Head of caudate nucleus (tissue), 42 donors: ENCODE measurements around the gene SEPHS1.

ENCODE experiments used
- DNase-seq, 42 donors: peaks; one replicate each; pipeline versions ENCODE4 v3.0.0 to v3.0.0-alpha.2; 2020 to 2021; ENCODE audit warnings: mixed read lengths in 7 of 42
- intact Hi-C: fragments of 100-400 bp; cut with DNase I; formaldehyde crosslinking; loops from one replicate; pipeline ENCODE4 v1.15.0; 2022

Gene SEPHS1

GRCh38 chr10:13371897-13372470 lies 23.9 kb upstream of the SEPHS1 start:
- intact Hi-C loops = loop anchor here (5.0 kb wide), 1 partner anchor 65 kb away; no protein-coding TSS in a partner anchor
- DNase-seq = peak; percentile 53 to 90 (median 74)

- intact Hi-C loops = no loop called here
- DNase-seq = no peak
Observed at GRCh38 chr10:13366891-13367290, 18.8 kb upstream of the SEPHS1 start.

- intact Hi-C loops = no loop called here
- DNase-seq = no peak
Observed at GRCh38 chr10:13365831-13366230, 17.7 kb upstream of the SEPHS1 start.

GRCh38 chr10:13365243-13365642 lies 17.1 kb upstream of the SEPHS1 start:
- intact Hi-C loops = no loop called here
- no peak for DNase-seq

GRCh38 chr10:13360587-13360986 lies 12.5 kb upstream of the SEPHS1 start:
- no peak for DNase-seq

GRCh38 chr10:13356392-13356791 lies 8.3 kb upstream of the SEPHS1 start:
- intact Hi-C loops = no loop called here
- no peak for DNase-seq

More at GRCh38 chr10:13360587-13360986, 12.5 kb upstream of the SEPHS1 start:
- intact Hi-C loops = no loop called here

GRCh38 chr10:13354783-13355182 lies 6.7 kb upstream of the SEPHS1 start:
- intact Hi-C loops = no loop called here
- no peak for DNase-seq

GRCh38 chr10:13352519-13352918 lies 4.4 kb upstream of the SEPHS1 start:
- intact Hi-C loops = no loop called here
- peak in 1 of 42 donors; percentile 1 for DNase-seq

GRCh38 chr10:13351340-13351915 lies 3.3 kb upstream of the SEPHS1 start:
- intact Hi-C loops = no loop called here

GRCh38 chr10:13349463-13350274 lies 1.6 kb upstream of the SEPHS1 start:
- peak in 15 of 42 donors; percentile 6 to 49 (median 14) for DNase-seq
- intact Hi-C loops = loop anchor here (5.0 kb wide), 1 partner anchor 47 kb away; the partner anchor contains the start of gene PHYH

More at GRCh38 chr10:13351340-13351915, 3.3 kb upstream of the SEPHS1 start:
- DNase-seq = no peak

GRCh38 chr10:13347500-13348156 lies 465 bp downstream of the SEPHS1 start:
- intact Hi-C loops = loop anchor here (5.0 kb wide), 1 partner anchor 45 kb away; the partner anchor contains the start of gene PHYH
- peak; percentile 39 to 93 (median 83) for DNase-seq

GRCh38 chr10:13347043-13347499 lies 1.0 kb downstream of the SEPHS1 start:
- peak in 27 of 42 donors; percentile 5 to 68 (median 30) for DNase-seq
- intact Hi-C loops = loop anchor here (5.0 kb wide), 1 partner anchor 45 kb away; the partner anchor contains the start of gene PHYH

GRCh38 chr10:13346283-13347042 lies 1.6 kb downstream of the SEPHS1 start:
- intact Hi-C loops = loop anchor here (5.0 kb wide), 1 partner anchor 44 kb away; the partner anchor contains the start of gene PHYH
- DNase-seq = peak in 9 of 42 donors; percentile 3 to 41 (median 10)

- intact Hi-C loops = no loop called here
- no peak for DNase-seq
Observed at GRCh38 chr10:13340626-13341376, 7.3 kb downstream of the SEPHS1 start.

GRCh38 chr10:13340068-13340467 lies 8.0 kb downstream of the SEPHS1 start:
- intact Hi-C loops = no loop called here
- DNase-seq = no peak

- intact Hi-C loops = no loop called here
- DNase-seq = no peak
Observed at GRCh38 chr10:13338390-13339110, 9.5 kb downstream of the SEPHS1 start.

- intact Hi-C loops = no loop called here
- DNase-seq = no peak
Observed at GRCh38 chr10:13337827-13338196, 10.3 kb downstream of the SEPHS1 start.
